IMR-90 (cell line): Measurements from ENCODE around the gene PPP6C. TPM values are rescaled to one million over a fixed set of nuclear protein-coding genes. Genes with fewer than 3 reads are reported as not detected.
A peak's percentile ranks its signal among the peaks of the same experiment; 100 is the strongest.
"Not testable (repeated sequence)": the region's sequence is repeated elsewhere in the genome, so short reads cannot be mapped to it uniquely, and the experiment has no call there.

ENCODE experiments used
- ATAC-seq: fragments of 200-7000 bp; cut with Tn5 transposase; 2 replicates; pipeline ENCODE4 v1.9.1; 2020; ENCODE audit warnings: low read depth, mild to moderate bottlenecking, moderate library complexity
- BruUV-seq: library from RNA; stranded (reverse); fragments of 400-500 nt; replicated peaks from 2 replicates; lab custom pipeline; 2021; lab: Mats Ljungman, UMichigan
- CTCF ChIA-PET: fragments of 300-600 bp; formaldehyde crosslinking; extraction: SDS; loops from one replicate; lab custom pipeline; 2021; ENCODE audit warnings: antibody characterized with exemption; lab: Yijun Ruan, JAX
- POLR2A ChIA-PET: fragments of 300-600 bp; sonication (Branson Sonifier 250); formaldehyde crosslinking; loops from one replicate; lab custom pipeline; 2022; ENCODE audit warnings: antibody characterized with exemption; ENCODE audit not compliant: unreplicated experiment; lab: Charles Lee
- DNase-seq: peaks from one replicate; pipeline ENCODE4 v3.0.0; 2013
- H2AFZ ChIP-seq: replicated peaks from 2 replicates; pipeline ENCODE3; 2013; ENCODE audit warnings: low read length, mild to moderate bottlenecking; ENCODE audit not compliant: poor library complexity
- H2AK5ac ChIP-seq: 2 replicates; pipeline ENCODE4 v1.6.1; 2013; ENCODE audit warnings: low read depth, low read length, inconsistent platforms
- H2AK9ac ChIP-seq: replicated peaks from 2 replicates; pipeline ENCODE3; 2013; ENCODE audit warnings: mild to moderate bottlenecking, low read depth, low read length, moderate library complexity; ENCODE audit not compliant: poor library complexity
- H2BK120ac ChIP-seq: 2 replicates; pipeline ENCODE4 v1.6.1; 2013; ENCODE audit warnings: low read depth, low read length, inconsistent platforms
- H2BK15ac ChIP-seq: 3 replicates; pipeline ENCODE4 v1.6.1; 2013; ENCODE audit warnings: low read depth, low read length, inconsistent platforms
- H2BK20ac ChIP-seq: 2 replicates; pipeline ENCODE4 v1.6.1; 2013; ENCODE audit warnings: low read depth, mild to moderate bottlenecking, inconsistent platforms, low read length, moderate library complexity
- H2BK5ac ChIP-seq: 2 replicates; pipeline ENCODE4 v1.6.1; 2013; ENCODE audit warnings: mild to moderate bottlenecking, low read depth, low read length, inconsistent platforms; ENCODE audit not compliant: poor library complexity, severe bottlenecking
- H3K14ac ChIP-seq: replicated peaks from 2 replicates; pipeline ENCODE4 v1.6.1; 2013; ENCODE audit warnings: low read depth, low read length, inconsistent platforms
- H3K18ac ChIP-seq: 2 replicates; pipeline ENCODE4 v1.6.1; 2013; ENCODE audit warnings: low read depth, low read length, control low read depth
- H3K23ac ChIP-seq: 2 replicates; pipeline ENCODE4 v1.6.1; 2013; ENCODE audit warnings: low read depth, low read length, inconsistent platforms
- H3K27ac ChIP-seq: 2 replicates; pipeline ENCODE4 v1.5.1; 2013; ENCODE audit warnings: mild to moderate bottlenecking, control low read depth, low read length; ENCODE audit not compliant: insufficient read depth
- H3K27me3 ChIP-seq: 2 replicates; pipeline ENCODE4 v1.6.1; 2013; ENCODE audit warnings: low read length; ENCODE audit not compliant: control insufficient read depth, insufficient read depth
- H3K36me3 ChIP-seq: 2 replicates; pipeline ENCODE4 v1.6.1; 2013; ENCODE audit warnings: low read length, mixed read lengths; ENCODE audit not compliant: control insufficient read depth, insufficient read depth
- H3K4ac ChIP-seq: 2 replicates; pipeline ENCODE4 v1.6.1; 2013; ENCODE audit warnings: low read depth, low read length, inconsistent platforms
- H3K4me1 ChIP-seq: 2 replicates; pipeline ENCODE4 v1.6.1; 2013; ENCODE audit warnings: low read length, mixed read lengths; ENCODE audit not compliant: control insufficient read depth, insufficient read depth
- H3K4me2 ChIP-seq: 2 replicates; pipeline ENCODE4 v1.6.1; 2013; ENCODE audit warnings: low read depth, mild to moderate bottlenecking, control low read depth, low read length, moderate library complexity
- H3K4me3 ChIP-seq: 2 replicates; pipeline ENCODE4 v1.5.1; 2013; ENCODE audit warnings: low read depth, mild to moderate bottlenecking, control low read depth, low read length, moderate library complexity; ENCODE audit not compliant: insufficient read depth
- H3K56ac ChIP-seq: 2 replicates; pipeline ENCODE4 v1.6.1; 2013; ENCODE audit warnings: low read length, inconsistent platforms; ENCODE audit not compliant: insufficient read depth; ENCODE audit errors: extremely low read depth
- H3K79me1 ChIP-seq, 2 experiments: 2 replicates each; pipeline ENCODE4 v1.6.1; 2013; ENCODE audit warnings: low read length in 2 of 2, inconsistent platforms in 1 of 2, low read depth in 1 of 2
- H3K9ac ChIP-seq: 2 replicates; pipeline ENCODE4 v1.6.1; 2013; ENCODE audit warnings: low read depth, low read length, control low read depth
- H3K9me1 ChIP-seq: 2 replicates; pipeline ENCODE4 v1.6.1; 2013; ENCODE audit warnings: low read length, inconsistent platforms; ENCODE audit not compliant: insufficient read depth
- H3K9me3 ChIP-seq: 2 replicates; pipeline ENCODE4 v1.6.1; 2013; ENCODE audit warnings: low read length; ENCODE audit not compliant: control insufficient read depth, insufficient read depth
- H4K20me1 ChIP-seq: 2 replicates; pipeline ENCODE4 v1.6.1; 2013; ENCODE audit warnings: low read length, inconsistent platforms; ENCODE audit not compliant: insufficient read depth
- H4K5ac ChIP-seq: 2 replicates; pipeline ENCODE4 v1.6.1; 2013; ENCODE audit warnings: mild to moderate bottlenecking, low read depth, low read length, control low read depth
- H4K8ac ChIP-seq, 2 experiments: 2 replicates each; pipeline ENCODE4 v1.6.1; 2013; ENCODE audit warnings: low read depth in 2 of 2, low read length in 2 of 2, control low read depth in 1 of 2, inconsistent platforms in 1 of 2
- H4K91ac ChIP-seq: 2 replicates; pipeline ENCODE4 v1.6.1; 2013; ENCODE audit warnings: low read depth, low read length, inconsistent platforms; ENCODE audit not compliant: insufficient read depth
- CEBPB ChIP-seq: IDR thresholded peaks from 2 replicates; pipeline ENCODE4 v1.6.1; 2012; ENCODE audit warnings: low read depth, low read length, improper control_type of control experiment
- WGBS, 2 experiments: methylation state at CpG; one replicate each; pipeline versions ENCODE4 v1.1.5 to v1.1.7; 2013; ENCODE audit warnings: missing lambda C conversion rate in 2 of 2; ENCODE audit not compliant: insufficient read length in 1 of 2; ENCODE audit errors: extremely low coverage in 2 of 2; 5-methylcytosine and 5-hydroxymethylcytosine counted together
- dilution Hi-C: fragments of 300-500 bp; cut with HindIII; formaldehyde crosslinking; loops from one replicate; pipeline ENCODE4 v1.14.3; 2018; ENCODE audit warnings: low sequenced_read_pairs; ENCODE audit not compliant: unreplicated experiment
- in situ Hi-C: fragments of 300-500 bp; cut with MboI; formaldehyde crosslinking; loops from 3 replicates; pipeline ENCODE4 v1.14.3; 2019; ENCODE audit warnings: low sequenced_read_pairs, inconsistent platforms, mixed read lengths
- intact Hi-C: fragments of 100-400 bp; cut with micrococcal nuclease; formaldehyde crosslinking; loops from 2 replicates; pipeline ENCODE4 v1.10.0; 2022
- polyA plus RNA-seq, 3 experiments: library from polyadenylated mRNA; depleted of rRNA; stranded (reverse); fragments of >200 nt; gene quantifications; 2 replicates each; pipeline ENCODE4 v1.2.3, GENCODE V29; 2012; ENCODE audit warnings: low replicate concordance in 1 of 3
- total RNA-seq: library from RNA; depleted of rRNA; stranded (reverse); fragments of >200 nt; gene quantifications from 2 replicates; pipeline ENCODE4 v1.2.3, GENCODE V29; 2012

Gene PPP6C
- total and polyA plus RNA-seq, 2 of the 4 experiments (the other 2 are of a cell fraction), result 14.5 to 15.4 TPM

DNA sequence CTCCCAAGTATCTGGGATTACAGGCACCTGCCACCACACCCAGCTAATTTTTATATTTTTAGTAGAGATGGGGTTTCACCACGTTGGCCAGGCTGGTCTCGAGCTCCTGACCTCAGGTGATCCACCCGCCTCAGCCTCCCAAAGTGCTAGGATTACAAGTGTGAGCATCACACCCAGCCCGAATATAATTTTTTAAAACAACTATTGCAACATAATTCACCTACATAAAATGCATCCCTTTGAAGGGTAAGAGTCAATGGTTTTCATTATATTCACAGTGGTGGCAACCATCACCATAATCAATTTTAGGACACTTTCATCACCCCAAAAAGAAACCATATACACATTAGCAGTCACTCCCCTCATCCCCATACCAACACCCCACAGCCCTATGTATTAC, 9.8 kb downstream of the PPP6C start:
- H3K4me3 ChIP-seq, BruUV-seq, CTCF ChIA-PET, H3K4me2 ChIP-seq, H2AK5ac ChIP-seq, H2AFZ ChIP-seq, H3K18ac ChIP-seq, ATAC-seq, H2AK9ac ChIP-seq, H3K23ac ChIP-seq, H3K14ac ChIP-seq, H2BK5ac ChIP-seq, H4K5ac ChIP-seq, POLR2A ChIA-PET, H4K8ac ChIP-seq, H3K27me3 ChIP-seq, H2BK15ac ChIP-seq, H3K36me3 ChIP-seq, H3K9me3 ChIP-seq, H3K27ac ChIP-seq, H3K9ac ChIP-seq, H2BK120ac ChIP-seq, H3K4me1 ChIP-seq, in situ Hi-C loops, intact Hi-C loops, dilution Hi-C loops, H4K91ac ChIP-seq, DNase-seq, H2BK20ac ChIP-seq, H3K4ac ChIP-seq, H3K56ac ChIP-seq: not testable (repeated sequence)
- WGBS, 2 experiments, result no CpG with 5 or more reads among the region's 4 CpGs
- Histone ChIP-seq H3K79me1 (peaks cover 34 to 74% of the 10 kb centered on the region in 2 experiments), H3K9me1 (peaks cover 11% of the 10 kb centered on the region), H4K20me1 (peaks cover 63% of the 10 kb centered on the region)
- peak; percentile 50 for TF ChIP-seq CEBPB
